GM12801 (cell line): ENCODE results near the gene CORO2A.

ENCODE experiments used
- CTCF ChIP-seq: IDR thresholded peaks from one replicate; pipeline ENCODE4 v1.5.1; 2011; ENCODE audit warnings: control low read depth; ENCODE audit not compliant: insufficient read length; ENCODE audit errors: extremely low read depth

CORO2A gene

GRCh38 chr9:98175028-98175569, 17.3 kb downstream of the CORO2A start:
- TF ChIP-seq CTCF, result no peak

- TF ChIP-seq CTCF, result no peak
These were observed 19.3 kb downstream of the CORO2A start for GRCh38 chr9:98173181-98173580.

- TF ChIP-seq CTCF, result no peak
These were observed 19.8 kb downstream of the CORO2A start for GRCh38 chr9:98172604-98173003.

GRCh38 chr9:98171176-98171925, 21.1 kb downstream of the CORO2A start:
- TF ChIP-seq CTCF, result no peak

- no peak for TF ChIP-seq CTCF
These were observed 23.4 kb downstream of the CORO2A start for GRCh38 chr9:98168941-98169488.

GRCh38 chr9:98168153-98168780, 24.2 kb downstream of the CORO2A start:
- no peak for TF ChIP-seq CTCF

GRCh38 chr9:98164912-98165311, 27.5 kb downstream of the CORO2A start:
- no peak for TF ChIP-seq CTCF
